Suprapubic skin (tissue), 4 donors: ENCODE data around the gene CACNA1S.

Experiments
- CTCF ChIP-seq, 2 donors: fragments of 200-600 bp in 1 of 2; fragments of 450-650 bp in 1 of 2; sonication (generic) in 1 of 2; IDR thresholded peaks; one replicate each; pipeline ENCODE4 v1.5.1; 2016 to 2019; ENCODE audit warnings: antibody characterized with exemption in 2 of 2, mild to moderate bottlenecking in 1 of 2, moderate library complexity in 1 of 2
- EP300 ChIP-seq: sonication (generic); formaldehyde crosslinking; IDR thresholded peaks from one replicate; pipeline ENCODE4 v1.6.1; 2017; ENCODE audit warnings: antibody characterized with exemption
- POLR2A ChIP-seq, 2 donors: fragments of 450-650 bp; IDR thresholded peaks; one replicate each; pipeline ENCODE4 v1.6.1; 2017; ENCODE audit warnings: antibody characterized with exemption in 2 of 2, mild to moderate bottlenecking in 2 of 2, moderate library complexity in 2 of 2
- POLR2AphosphoS5 ChIP-seq, 3 donors: sonication (generic); formaldehyde crosslinking; IDR thresholded peaks; one replicate each; pipeline ENCODE4 v1.6.1; 2017; ENCODE audit warnings: antibody characterized with exemption in 3 of 3

- no peak for TF ChIP-seq CTCF (IDR thresholded peaks at IDR 0.05)
- TF ChIP-seq POLR2AphosphoS5 (IDR thresholded peaks at IDR 0.05): no peak
- TF ChIP-seq POLR2A (IDR thresholded peaks at IDR 0.05): no peak
- no peak for TF ChIP-seq EP300
These were observed 2.1 kb downstream of the CACNA1S start for GRCh38 chr1:201110138-201110537.
